Ramos (cell line): ENCODE measurements around the gene PPP1R13B.

Experiments used
- in situ Hi-C: fragments of 300-500 bp; cut with MboI; formaldehyde crosslinking; loops from one replicate; pipeline ENCODE4 v1.14.3; 2022; ENCODE audit warnings: low sequenced_read_pairs; ENCODE audit not compliant: unreplicated experiment

The PPP1R13B gene

GRCh38 chr14:103734081-103734888 is 113.1 kb downstream of the PPP1R13B start:
- in situ Hi-C loops: no loop called here

GRCh38 chr14:103733651-103734050 is 113.7 kb downstream of the PPP1R13B start:
- in situ Hi-C loops: no loop called here

GRCh38 chr14:103732868-103733620 is 114.3 kb downstream of the PPP1R13B start:
- in situ Hi-C loops: no loop called here

- in situ Hi-C loops: no loop called here
These were observed 115.2 kb downstream of the PPP1R13B start for GRCh38 chr14:103731916-103732867.

GRCh38 chr14:103731481-103731880 is 115.9 kb downstream of the PPP1R13B start:
- in situ Hi-C loops: no loop called here

GRCh38 chr14:103730490-103731035 is 116.8 kb downstream of the PPP1R13B start:
- in situ Hi-C loops: no loop called here

GRCh38 chr14:103729496-103730448 is 117.6 kb downstream of the PPP1R13B start:
- in situ Hi-C loops: no loop called here

- in situ Hi-C loops: no loop called here
These were observed 118.7 kb downstream of the PPP1R13B start for GRCh38 chr14:103728721-103729120.

GRCh38 chr14:103728141-103728540 is 119.2 kb downstream of the PPP1R13B start:
- in situ Hi-C loops: no loop called here

GRCh38 chr14:103727313-103727980 is 119.9 kb downstream of the PPP1R13B start:
- in situ Hi-C loops: no loop called here

- in situ Hi-C loops: no loop called here
These were observed 120.9 kb downstream of the PPP1R13B start for GRCh38 chr14:103726474-103726873.

GRCh38 chr14:103725739-103726395 is 121.5 kb downstream of the PPP1R13B start:
- in situ Hi-C loops: no loop called here

- in situ Hi-C loops: no loop called here
These were observed 122.2 kb downstream of the PPP1R13B start for GRCh38 chr14:103725001-103725682.

- in situ Hi-C loops: no loop called here
These were observed 123.3 kb downstream of the PPP1R13B start for GRCh38 chr14:103724116-103724515.

- in situ Hi-C loops: no loop called here
These were observed 123.7 kb downstream of the PPP1R13B start for GRCh38 chr14:103723748-103724081.

- in situ Hi-C loops: no loop called here
These were observed 125.8 kb downstream of the PPP1R13B start for GRCh38 chr14:103721334-103722120.

- in situ Hi-C loops: no loop called here
These were observed 127.6 kb downstream of the PPP1R13B start for GRCh38 chr14:103719751-103720150.
